SK-N-SH treated with all-trans-retinoic acid at 6 μM for 48 hours (cell line): ENCODE data around the gene ZNF486.

Source experiments
- ATAC-seq: fragments of 200-7000 bp; cut with Tn5 transposase; 3 replicates; pipeline ENCODE4 v1.9.1; 2020; ENCODE audit warnings: mild to moderate bottlenecking, moderate library complexity
- ARNTL ChIP-seq: fragments of 450-650 bp; formaldehyde crosslinking; IDR thresholded peaks from 2 replicates; pipeline ENCODE4 v1.5.0; 2020; ENCODE audit warnings: low read depth, mild to moderate bottlenecking, moderate library complexity, borderline replicate concordance
- BACH2 ChIP-seq: fragments of 250-450 bp; sonication (Bioruptor Pico); IDR thresholded peaks from 2 replicates; pipeline ENCODE4 v1.9.0; 2021; ENCODE audit warnings: mild to moderate bottlenecking, borderline replicate concordance
- CSDC2 ChIP-seq: fragments of 250-450 bp; sonication (Bioruptor Pico); IDR thresholded peaks from 2 replicates; pipeline ENCODE4 v1.5.0; 2020; ENCODE audit warnings: mild to moderate bottlenecking, moderate library complexity
- CSRNP3 ChIP-seq: fragments of 250-450 bp; sonication (Bioruptor Pico); IDR thresholded peaks from 2 replicates; pipeline ENCODE4 v1.5.1; 2021; ENCODE audit warnings: mild to moderate bottlenecking, moderate library complexity
- ESRRG ChIP-seq: fragments of 250-450 bp; sonication (Bioruptor Pico); IDR thresholded peaks from 2 replicates; pipeline ENCODE4 v1.6.1; 2021; ENCODE audit warnings: mild to moderate bottlenecking
- GLIS3 ChIP-seq: fragments of 250-450 bp; sonication (Bioruptor Pico); IDR thresholded peaks from 2 replicates; pipeline ENCODE4 v1.5.0; 2020; ENCODE audit warnings: mild to moderate bottlenecking, moderate library complexity
- ISL1 ChIP-seq: fragments of 250-450 bp; sonication (Bioruptor Pico); IDR thresholded peaks from 2 replicates; pipeline ENCODE4 v2.1.2; 2022; ENCODE audit warnings: mild to moderate bottlenecking, moderate library complexity
- OSR1 ChIP-seq: fragments of 250-450 bp; sonication (Bioruptor Pico); IDR thresholded peaks from 2 replicates; pipeline ENCODE4 v1.8.0; 2022; ENCODE audit warnings: moderate library complexity, mild to moderate bottlenecking, inconsistent platforms
- PATZ1 ChIP-seq: fragments of 250-450 bp; sonication (Bioruptor Pico); IDR thresholded peaks from 2 replicates; pipeline ENCODE4 v1.8.0; 2020; ENCODE audit warnings: mild to moderate bottlenecking, moderate library complexity, borderline replicate concordance
- POU6F1 ChIP-seq: fragments of 250-450 bp; sonication (Bioruptor Pico); IDR thresholded peaks from 2 replicates; pipeline ENCODE4 v1.8.0; 2021; ENCODE audit warnings: low read depth, mild to moderate bottlenecking, moderate library complexity, borderline replicate concordance
- PPARA ChIP-seq: fragments of 250-450 bp; sonication (Bioruptor Pico); IDR thresholded peaks from 2 replicates; pipeline ENCODE4 v1.5.0; 2020; ENCODE audit warnings: mild to moderate bottlenecking, borderline replicate concordance
- RARB ChIP-seq: fragments of 250-450 bp; sonication (Bioruptor Pico); IDR thresholded peaks from 2 replicates; pipeline ENCODE4 v1.8.0; 2021; ENCODE audit warnings: mild to moderate bottlenecking, moderate library complexity
- SNAI2 ChIP-seq: fragments of 250-450 bp; sonication (Bioruptor Pico); IDR thresholded peaks from 2 replicates; pipeline ENCODE4 v1.5.0; 2020; ENCODE audit warnings: mild to moderate bottlenecking, moderate library complexity
- TCF4 ChIP-seq: fragments of 250-450 bp; sonication (Bioruptor Pico); IDR thresholded peaks from 2 replicates; pipeline ENCODE4 v1.8.0; 2021; ENCODE audit warnings: mild to moderate bottlenecking, moderate library complexity, borderline replicate concordance
- TOX ChIP-seq: fragments of 250-450 bp; sonication (Bioruptor Pico); IDR thresholded peaks from 2 replicates; pipeline ENCODE4 v1.8.0; 2021; ENCODE audit warnings: mild to moderate bottlenecking, moderate library complexity, borderline replicate concordance
- TSHZ2 ChIP-seq: fragments of 250-450 bp; sonication (Bioruptor Pico); IDR thresholded peaks from 2 replicates; pipeline ENCODE4 v1.5.0; 2020; ENCODE audit warnings: mild to moderate bottlenecking, moderate library complexity
- ZC3H10 ChIP-seq: fragments of 250-450 bp; sonication (Bioruptor Pico); IDR thresholded peaks from 2 replicates; pipeline ENCODE4 v1.5.1; 2021; ENCODE audit warnings: mild to moderate bottlenecking, moderate library complexity
- ZFP30 ChIP-seq: fragments of 450-650 bp; formaldehyde crosslinking; IDR thresholded peaks from 2 replicates; pipeline ENCODE4 v1.5.0; 2022; ENCODE audit warnings: mild to moderate bottlenecking, moderate library complexity
- ZNF565 ChIP-seq: fragments of 450-650 bp; formaldehyde crosslinking; conservative IDR thresholded peaks from 2 replicates; pipeline ENCODE4 v1.5.0; 2020; ENCODE audit warnings: low read depth, mild to moderate bottlenecking, moderate library complexity
- ZNF70 ChIP-seq: fragments of 450-650 bp; formaldehyde crosslinking; IDR thresholded peaks from 2 replicates; pipeline ENCODE4 v1.5.0; 2020; ENCODE audit warnings: mild to moderate bottlenecking, moderate library complexity
- ZNF8 ChIP-seq: fragments of 450-650 bp; formaldehyde crosslinking; IDR thresholded peaks from 2 replicates; pipeline ENCODE4 v1.5.0; 2020; ENCODE audit warnings: mild to moderate bottlenecking, moderate library complexity

The ZNF486 gene

GRCh38 chr19:20154636-20155035 lies 12.4 kb upstream of the ZNF486 start:
- ATAC-seq, result no peak
- TF ChIP-seq RARB (CRISPR knock-in tag) (no peak), TSHZ2 (CRISPR knock-in tag) (no peak), TOX (no peak), POU6F1 (CRISPR knock-in tag) (no peak), ZNF70 (CRISPR knock-in tag) (no peak), ZNF8 (CRISPR knock-in tag) (no peak), PATZ1 (CRISPR knock-in tag) (no peak), ARNTL (CRISPR knock-in tag) (no peak), SNAI2 (CRISPR knock-in tag) (no peak), ZFP30 (CRISPR knock-in tag) (no peak), ZNF565 (no peak), CSDC2 (no peak), GLIS3 (no peak), PPARA (CRISPR knock-in tag) (no peak), ISL1 (no peak), OSR1 (CRISPR knock-in tag) (no peak), BACH2 (no peak), TCF4 (CRISPR knock-in tag) (no peak), CSRNP3 (CRISPR knock-in tag) (no peak)
- TF ChIP-seq, all 23 proteins: peak for 0

GRCh38 chr19:20162821-20163220 lies 4.2 kb upstream of the ZNF486 start:
- TF ChIP-seq ZNF8 (CRISPR knock-in tag) (no peak), ARNTL (CRISPR knock-in tag) (no peak), SNAI2 (CRISPR knock-in tag) (no peak), ESRRG (CRISPR knock-in tag) (no peak), PATZ1 (CRISPR knock-in tag) (no peak), POU6F1 (CRISPR knock-in tag) (no peak), ZC3H10 (CRISPR knock-in tag) (no peak), ISL1 (no peak), ZFP30 (CRISPR knock-in tag) (no peak)
- no peak for ATAC-seq
